Activated gamma-delta T cell (primary cell): ENCODE measurements around the gene RAB11FIP4.

Source experiments
- DNase-seq: peaks from one replicate; lab custom pipeline; 2025; lab: John Stamatoyannopoulos, UW

The RAB11FIP4 gene

DNA sequence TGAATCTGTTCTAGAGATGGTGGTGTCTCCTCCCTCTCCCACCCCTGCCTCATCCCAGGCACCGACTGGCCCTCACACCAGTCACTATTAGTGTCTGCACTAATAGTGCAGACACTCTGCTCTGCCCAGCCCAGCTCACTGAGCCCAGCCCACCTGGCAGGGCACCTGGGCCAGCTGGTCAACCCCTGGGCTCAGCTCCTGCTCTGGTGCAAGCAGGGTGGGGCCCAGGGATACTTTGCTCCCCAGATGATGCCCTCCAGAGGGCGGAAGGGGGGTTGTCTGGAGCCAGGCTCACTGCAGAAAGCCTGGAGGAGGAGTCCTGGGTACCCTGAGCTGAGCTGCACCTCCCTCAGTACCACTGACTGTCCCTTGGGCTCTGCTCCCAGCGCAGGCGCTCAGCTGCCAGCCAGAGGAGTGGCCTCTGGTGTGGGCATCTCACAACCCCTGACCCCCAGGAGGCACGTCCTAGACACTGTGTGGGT lies 14.5 kb downstream of the RAB11FIP4 start:
- no peak for DNase-seq

DNA sequence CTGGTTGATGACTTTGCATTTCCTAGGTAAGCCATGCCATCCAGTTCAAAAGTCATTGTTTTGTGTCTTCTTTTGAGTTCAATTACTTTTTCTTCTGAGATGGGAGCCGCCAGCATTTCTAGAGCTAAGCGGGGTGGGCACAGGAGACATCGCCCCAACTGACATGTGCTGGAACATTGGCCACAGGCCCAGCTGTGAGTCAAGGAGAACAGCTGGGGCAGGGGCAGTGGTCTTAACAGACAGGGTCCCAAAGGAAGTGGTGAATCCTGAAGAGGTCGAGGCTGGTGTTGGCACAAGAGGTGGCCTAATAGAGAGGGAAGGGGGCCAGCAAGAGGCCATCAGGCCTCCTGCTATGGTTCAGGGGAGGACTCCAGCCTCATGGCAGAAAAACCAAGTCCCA lies 17.1 kb downstream of the RAB11FIP4 start:
- DNase-seq, result no peak

DNA sequence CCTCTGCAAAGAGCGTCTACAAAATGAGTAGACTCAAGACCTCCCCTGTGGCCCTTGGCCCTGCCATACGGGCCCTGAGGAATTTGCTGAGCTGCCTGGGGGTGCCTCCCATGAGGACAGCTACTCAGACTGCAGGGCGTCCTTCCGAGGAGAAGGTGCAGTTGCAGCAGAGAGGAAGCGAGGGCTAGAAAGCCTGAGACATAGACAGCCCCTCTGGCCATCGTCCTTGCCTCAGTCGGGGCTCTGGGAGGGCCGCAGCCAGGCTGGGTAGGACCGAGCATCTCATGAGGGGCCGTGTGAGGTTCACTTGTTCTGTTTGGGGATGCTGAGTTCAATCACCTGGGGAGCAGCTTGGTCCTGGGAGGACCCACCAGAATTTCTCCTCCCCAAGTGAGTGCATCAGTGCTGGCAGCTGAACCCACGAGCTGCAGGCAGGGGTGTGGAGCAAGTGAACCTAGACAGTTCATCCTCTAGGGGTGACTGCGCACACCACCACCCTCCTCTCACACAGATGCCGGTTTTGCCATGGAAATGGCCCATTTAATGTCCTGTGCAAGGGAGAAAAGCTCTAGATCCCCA lies 20.3 kb downstream of the RAB11FIP4 start:
- no peak for DNase-seq

DNA sequence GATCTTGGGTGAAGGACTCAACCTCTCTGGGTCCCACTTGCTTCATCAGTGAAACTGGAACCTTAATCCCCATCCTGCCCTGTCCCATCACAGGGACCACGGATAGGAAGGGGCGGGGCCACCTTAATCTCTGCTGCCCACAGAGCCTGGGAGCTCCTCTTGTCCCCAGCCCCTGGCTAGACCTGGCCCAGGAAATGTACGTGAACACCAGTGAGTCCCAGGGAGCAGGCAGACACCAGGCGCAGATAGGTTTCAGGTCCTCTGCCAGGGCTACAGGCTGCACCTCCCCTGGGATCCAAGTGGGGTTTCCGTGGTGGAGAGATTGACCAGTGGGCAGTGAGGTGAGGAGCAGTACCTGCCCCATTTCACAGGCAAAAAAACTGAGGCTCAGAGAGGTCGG lies 21.0 kb downstream of the RAB11FIP4 start:
- no peak for DNase-seq

DNA sequence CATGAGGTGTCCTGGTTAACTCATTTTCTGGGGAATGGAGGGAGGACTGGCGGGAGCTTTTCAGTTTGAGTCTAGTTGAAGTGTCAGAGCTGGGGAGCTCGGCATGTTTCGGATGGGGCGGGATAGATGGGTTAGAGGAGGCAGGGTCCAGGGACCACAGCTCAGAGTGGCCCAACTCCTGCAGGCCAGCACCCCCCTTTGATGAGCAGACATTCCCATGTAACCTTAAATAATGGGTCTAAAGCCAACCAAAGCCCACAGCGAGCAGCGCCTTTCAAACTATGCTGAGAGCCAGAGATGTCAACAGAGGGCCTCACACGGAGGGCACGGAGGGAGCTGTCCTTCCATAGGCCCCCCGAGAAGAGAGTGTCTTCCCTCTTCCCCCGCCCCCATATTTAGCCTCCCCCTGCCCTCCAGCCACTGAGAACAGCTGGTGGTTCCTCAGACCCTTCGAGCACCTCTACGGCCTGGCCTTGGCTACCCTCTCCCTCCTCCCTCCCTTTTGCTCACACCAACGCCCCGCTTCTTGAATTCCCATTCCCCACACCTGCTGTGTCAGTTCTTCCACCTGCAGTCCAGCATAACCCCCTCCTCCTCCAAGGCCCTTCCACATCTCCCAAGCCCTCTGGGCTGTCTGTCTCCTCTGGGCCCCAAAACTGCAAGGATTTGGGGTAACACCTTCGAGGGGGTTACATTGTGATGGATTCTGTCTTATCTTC lies 21.8 kb downstream of the RAB11FIP4 start:
- no peak for DNase-seq

DNA sequence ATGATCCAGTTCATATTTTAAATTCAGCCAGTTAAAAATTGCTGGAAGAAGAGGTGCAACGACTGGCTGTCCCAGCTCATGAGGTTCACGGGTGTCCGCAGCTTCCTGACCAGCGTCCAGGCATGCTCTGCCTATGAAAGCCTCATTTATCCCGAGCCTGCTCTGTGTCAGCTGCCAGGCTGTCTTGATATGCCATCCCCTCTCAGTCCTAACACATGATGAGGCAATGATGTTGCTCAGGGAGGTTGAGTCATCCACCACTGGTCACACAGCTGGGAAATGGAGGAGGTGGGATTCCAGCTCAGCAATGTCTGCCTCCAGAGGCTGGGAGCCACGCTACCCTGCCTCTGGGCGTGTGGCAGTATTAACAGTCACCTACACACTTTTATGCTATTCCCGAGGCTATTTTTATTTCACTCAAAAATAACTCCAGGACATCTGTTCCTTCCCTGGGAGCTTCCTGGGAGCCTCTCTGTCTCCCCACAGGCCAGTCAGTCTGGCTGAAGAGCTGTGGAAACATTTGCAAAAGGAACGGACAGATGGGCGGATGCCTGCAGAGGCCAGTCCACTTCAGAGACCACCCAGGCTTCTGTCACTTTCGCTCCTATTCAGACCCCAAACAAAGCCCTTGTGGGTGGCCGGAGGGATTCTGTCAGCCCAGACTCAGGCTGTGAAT lies 22.5 kb downstream of the RAB11FIP4 start:
- no peak for DNase-seq

DNA sequence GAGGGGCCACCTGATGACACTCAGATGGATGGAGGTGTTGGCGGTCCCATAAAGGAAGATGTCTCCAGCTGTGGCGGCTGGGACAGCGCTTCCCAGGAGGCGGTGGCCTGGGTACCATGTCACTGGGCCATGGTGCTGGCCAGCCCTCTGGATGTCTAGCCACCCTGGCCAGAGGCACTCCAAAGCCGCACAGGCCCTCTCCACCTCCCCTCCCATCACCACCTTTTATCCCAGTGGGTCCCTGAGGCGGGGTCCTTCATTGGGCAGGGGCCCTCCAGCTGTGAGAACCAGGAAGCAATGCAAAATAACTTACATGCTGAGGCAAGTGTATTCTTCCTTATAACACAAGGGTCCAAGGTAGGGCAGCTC lies 23.1 kb downstream of the RAB11FIP4 start:
- no peak for DNase-seq

DNA sequence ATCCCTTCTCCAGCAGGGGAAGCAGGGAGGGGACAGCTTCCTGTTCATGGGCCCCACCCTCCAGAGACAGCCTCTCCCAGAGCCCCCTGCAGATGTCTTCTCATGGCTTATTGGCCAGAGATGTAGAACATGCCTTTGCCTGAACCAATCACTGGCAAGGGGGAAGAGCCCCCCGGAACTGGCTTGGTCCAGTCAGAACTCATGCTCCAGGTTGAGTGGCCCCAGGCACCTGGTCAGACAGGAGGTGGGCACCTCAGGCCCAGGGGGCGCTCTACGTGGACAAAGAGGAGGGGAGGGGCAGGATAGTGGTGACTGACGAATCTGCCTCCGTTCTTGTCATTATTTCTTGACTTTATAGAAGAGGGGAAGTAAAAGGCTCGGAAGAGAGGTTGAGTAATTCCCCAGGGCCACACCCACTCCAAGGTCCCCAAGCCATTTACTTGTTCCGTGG lies 23.6 kb downstream of the RAB11FIP4 start:
- DNase-seq, result no peak

DNA sequence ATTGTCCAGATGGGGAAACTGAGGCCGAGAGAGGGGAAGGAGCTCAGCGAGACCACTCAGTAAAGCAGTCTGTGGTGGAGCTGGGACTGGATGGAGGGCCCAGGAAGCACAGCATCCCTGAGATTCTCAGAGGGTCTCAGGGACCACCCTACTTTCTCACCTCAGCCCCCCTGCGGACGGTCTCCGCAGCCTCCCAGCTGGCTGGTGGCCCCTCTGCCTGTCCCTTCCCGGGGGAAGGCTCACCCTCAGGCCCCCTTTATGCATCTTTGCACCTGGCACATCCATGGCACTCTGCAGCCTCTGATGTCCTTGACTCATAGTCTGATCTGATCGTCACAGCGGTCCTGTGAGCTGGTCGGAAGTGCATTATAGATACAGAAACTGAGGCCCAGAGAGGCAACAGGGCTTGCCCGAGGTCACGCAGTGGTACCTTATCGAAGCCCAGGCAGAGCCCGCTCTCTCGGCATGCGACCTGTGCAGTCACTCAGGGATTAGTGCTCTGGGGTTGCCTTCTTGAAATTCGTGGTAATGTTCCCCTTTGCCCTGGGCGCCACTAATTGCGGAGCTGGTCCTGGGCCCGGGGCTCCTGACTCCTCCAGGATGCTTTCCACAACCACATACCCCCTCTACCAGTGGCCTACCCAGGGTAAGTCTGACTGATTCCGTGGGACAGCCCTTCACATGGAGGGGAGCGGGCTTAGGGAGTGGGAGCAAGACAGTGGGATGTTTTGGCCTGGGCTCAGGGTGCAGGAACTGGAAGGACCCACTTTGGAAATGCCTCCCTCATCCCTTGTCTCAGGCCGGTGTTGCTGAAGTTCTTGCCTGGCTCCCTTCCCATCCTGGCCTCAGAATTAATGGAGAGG lies 24.4 kb downstream of the RAB11FIP4 start:
- no peak for DNase-seq

DNA sequence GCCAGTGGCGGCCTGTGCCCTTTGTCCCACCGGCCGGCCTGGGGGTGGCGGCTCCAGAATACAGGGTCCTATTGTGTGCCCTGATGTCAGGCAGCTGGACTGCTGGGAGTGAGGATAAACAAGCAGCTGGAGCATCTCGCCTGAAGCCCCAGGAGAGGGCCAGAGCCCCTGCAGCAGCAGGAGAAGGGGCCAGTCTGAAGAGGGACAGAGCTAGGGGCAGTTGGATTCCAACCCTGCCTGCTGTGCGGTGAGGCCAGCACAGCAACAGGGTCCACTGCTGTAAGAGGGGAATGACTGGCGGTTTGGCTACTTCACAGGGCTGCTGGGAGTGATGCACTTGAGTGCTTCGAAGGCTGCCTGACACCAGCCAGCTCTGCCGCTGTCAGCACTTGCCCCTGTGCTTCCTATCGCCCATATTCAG lies 25.0 kb downstream of the RAB11FIP4 start:
- DNase-seq, result no peak

DNA sequence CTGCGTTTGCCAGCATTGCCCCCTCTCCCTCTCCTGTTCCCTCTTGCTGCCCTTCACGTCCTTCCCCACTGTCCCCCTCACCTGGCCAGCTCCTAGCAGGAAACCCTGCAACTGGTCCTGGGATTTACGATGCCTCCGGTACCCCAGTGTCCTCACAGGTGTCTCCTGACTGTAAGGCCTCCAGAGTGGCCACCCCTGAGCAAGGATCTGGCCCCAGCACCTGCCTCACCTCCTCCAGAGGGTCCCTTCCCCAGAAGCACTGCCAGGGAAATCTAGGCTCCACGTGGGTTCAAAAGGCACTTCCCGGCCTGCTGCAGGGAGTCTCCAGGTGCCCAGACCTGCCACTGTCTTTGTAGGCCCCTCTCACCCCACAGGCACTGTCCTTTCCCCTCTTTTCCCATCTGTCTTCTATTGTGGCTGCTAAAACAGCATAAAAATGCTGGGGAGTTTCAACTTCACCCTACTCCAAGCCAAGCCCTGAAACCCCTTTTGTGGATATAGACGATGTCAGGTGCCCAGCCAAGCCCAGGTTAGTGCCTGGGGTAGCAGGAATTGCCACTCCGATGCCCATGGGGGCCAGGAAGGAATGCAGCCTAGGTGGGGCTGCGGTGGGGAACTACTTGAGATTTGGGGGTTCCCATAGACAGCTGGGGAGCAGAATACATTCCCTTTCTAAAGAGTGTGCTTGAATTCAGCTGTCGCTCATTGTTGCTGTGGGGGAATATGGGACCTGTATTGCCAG lies 25.7 kb downstream of the RAB11FIP4 start:
- DNase-seq, result no peak

DNA sequence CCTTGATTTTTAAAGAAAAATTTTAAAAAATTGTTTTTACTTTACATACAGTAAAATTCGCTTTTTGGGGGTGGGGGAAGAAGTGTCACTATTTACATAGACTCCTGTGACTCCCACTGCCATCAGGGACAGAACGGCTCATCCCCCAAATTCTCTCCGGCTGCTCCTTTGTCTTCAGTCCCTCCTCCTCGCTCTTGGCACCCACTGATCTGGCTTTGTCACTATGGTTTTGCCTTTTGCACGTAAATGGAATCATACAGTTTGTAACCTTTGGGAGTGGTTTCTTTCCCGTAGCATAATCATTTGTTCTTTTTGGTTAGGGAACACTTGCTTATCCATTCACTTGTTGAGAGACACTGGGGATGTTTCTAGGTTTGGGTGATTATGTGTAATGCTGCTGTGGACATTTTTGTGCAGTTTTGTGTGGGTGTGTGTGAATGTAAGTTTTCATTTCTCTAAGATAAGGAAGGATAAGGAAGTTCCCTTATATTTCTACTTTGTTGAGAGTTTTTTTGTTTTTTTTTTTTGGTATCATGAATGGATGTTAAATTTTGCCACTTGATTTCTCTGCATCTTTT lies 27.4 kb downstream of the RAB11FIP4 start:
- no peak for DNase-seq

DNA sequence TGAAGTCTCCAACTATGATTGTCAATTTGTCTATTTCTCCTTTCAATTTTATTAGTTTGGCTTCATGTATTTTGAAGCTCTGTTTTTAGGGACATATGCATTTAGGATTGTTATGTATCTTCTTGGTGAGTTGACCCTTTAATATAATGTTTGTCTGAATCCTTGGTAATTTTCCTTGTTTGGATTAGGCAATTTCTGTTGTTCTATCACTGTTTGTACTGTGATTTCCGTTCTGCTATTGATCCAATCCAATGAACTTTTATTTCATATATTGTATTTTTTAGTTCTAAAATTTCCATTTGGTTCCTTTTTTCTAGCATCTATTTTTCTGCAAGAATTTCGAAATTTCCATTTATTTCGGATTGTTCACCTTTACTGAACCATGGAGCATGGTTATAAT lies 31.0 kb downstream of the RAB11FIP4 start:
- DNase-seq, result no peak

DNA sequence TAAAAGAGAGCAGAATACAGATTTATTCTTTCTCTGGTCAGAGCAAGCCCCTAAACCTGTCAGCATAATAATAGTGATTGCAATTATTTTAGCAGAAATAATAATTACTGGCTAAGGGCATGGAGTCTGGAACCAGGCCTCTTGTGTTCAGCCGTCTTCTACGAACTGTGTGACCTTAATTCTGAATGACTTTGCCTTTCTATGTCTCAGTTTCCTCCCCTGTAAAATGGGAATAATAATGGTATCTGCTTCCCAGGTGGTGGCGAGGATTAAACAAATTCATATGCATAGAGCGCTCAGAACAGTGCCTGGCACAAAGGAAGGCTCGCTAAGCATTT lies 33.4 kb downstream of the RAB11FIP4 start:
- no peak for DNase-seq

DNA sequence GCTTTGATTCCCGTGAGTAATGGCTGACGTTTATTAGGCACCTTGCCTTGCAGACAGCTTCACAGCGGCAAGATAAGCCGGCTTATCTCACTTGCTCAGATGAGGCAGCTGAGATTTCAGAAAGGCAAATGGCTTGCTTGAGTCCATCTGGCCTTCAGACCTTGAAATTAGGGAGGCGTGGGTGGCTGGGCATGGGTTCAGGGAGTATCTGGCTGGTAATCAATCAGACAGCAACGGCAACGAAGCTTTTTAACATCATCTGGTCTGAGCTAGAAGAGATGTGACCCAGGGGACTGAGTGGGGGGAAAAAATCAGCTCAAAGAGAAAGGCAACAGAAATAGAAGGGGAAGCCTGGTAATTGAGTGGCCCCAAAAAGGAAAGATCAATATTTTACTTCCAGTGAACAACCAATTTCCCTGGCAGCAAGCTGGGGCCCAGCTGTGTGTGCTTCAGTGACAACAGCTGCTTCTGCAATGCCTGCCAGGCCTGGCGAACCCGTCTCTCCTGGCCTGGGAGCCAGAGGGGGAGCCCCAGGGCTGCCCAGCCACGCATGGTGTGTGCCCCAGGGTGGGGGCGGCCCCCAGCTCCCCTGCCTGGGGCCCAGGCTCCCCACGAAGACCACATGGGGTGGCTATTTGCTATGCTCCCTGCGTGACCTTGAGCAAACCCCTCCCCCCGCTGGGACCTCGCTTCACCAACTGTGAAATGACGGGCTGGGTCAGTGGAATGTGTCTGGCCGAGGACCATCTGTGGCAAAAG lies 34.0 kb downstream of the RAB11FIP4 start:
- DNase-seq, result no peak

DNA sequence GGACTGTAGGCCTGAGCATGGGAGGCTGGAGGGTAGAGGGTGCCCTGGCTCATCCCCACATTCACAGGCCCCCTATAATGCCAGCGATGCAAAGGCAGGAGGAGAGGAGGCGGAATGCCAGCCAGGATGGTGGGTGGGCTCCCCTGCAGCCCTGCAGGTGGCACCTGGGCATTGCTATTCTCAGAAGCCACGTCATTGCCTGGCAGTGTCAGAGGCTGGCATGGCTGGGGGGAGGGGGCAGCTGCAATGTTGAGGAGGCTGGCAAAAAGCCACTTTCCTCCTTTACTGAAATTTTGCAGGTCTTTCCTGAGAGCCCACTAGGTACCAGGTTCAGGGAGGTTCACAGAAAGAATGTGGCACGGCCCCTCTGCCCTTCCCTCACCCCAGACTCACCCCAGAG lies 36.2 kb downstream of the RAB11FIP4 start:
- no peak for DNase-seq

DNA sequence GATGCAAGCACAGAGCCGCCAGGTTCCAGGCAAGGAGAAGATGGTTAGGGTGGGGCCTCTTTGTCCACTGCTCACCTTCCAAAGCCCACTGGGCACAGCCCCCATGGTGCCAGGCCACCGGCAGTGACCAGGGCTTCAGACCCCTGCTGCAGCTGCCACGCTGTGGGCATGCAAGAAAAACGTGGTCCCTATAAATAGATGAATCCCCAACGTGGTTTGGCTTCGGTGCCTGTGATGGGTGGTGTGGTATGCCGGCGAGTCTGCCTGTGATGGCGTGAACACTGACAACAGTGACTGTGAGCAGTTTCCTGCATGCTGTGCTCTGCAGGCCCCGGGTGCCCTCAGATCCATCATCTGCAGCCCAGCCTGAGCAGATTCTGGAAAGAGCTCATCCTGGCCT lies 36.6 kb downstream of the RAB11FIP4 start:
- DNase-seq, result no peak

DNA sequence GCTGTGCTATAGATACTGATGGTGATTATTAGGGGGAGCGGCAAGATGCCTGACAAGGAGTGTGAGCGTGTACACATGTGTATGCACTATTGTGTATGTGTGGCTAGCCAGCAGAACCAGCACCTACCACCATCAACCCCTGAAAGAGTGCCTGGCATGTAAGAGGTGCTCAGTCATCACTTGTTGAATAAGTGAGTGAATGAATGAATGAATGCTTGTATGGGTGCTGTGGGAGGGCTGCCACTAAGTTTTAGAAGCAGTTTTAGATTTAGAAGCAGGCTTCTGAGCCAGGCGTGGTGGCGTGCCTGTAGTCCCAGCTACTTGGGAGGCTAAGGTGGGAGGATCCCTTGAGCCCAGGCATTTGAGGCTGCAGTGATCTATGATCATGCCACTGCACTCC lies 37.0 kb downstream of the RAB11FIP4 start:
- no peak for DNase-seq

DNA sequence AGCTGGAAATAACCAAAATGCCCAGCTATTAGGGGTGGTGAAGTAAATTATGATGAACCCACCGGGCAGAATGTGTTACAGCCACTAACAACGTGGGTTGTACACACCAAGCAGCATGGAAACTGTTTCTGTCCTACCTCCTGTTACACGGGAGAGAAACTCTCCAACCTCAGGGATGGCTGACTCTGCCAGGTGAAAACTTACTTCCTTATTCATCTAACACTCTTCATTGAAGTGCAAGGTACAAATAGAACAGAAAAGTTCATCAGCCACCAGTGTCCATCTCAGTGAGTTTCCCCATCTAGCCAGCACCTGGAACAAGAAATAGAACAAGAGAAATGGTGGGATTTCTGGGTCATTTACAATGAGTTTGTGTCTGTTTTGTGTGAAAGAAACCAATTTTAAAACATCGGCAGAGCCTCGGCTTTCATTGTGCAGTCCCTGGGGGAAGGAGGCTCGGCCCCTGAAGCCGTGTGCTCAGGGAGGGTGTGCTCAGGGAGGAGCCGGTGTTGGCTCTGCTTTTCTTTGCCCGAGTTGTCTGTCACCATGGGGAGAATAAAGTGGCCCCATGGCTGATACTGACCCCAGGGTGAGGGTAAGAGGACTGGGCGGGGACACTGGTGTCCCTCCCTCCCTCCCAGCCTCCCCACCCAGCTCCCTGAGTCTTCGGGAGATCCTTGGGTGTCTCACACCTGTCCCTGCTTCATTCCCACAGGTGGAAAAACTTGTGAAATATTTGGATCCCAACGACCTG lies 39.8 kb downstream of the RAB11FIP4 start:
- no peak for DNase-seq
